IMR-90 (cell line): Measurements from ENCODE around the gene SCLY. TPM values are rescaled to one million over a fixed set of nuclear protein-coding genes. Genes with fewer than 3 reads are reported as not detected.
"Not testable (repeated sequence)": the region's sequence is repeated elsewhere in the genome, so short reads cannot be mapped to it uniquely, and the experiment has no call there.

Experiments used
- ATAC-seq: fragments of 200-7000 bp; cut with Tn5 transposase; 2 replicates; pipeline ENCODE4 v1.9.1; 2020; ENCODE audit warnings: low read depth, mild to moderate bottlenecking, moderate library complexity
- BruUV-seq: library from RNA; stranded (reverse); fragments of 400-500 nt; replicated peaks from 2 replicates; lab custom pipeline; 2021; lab: Mats Ljungman, UMichigan
- CTCF ChIA-PET: fragments of 300-600 bp; formaldehyde crosslinking; extraction: SDS; loops from one replicate; lab custom pipeline; 2021; ENCODE audit warnings: antibody characterized with exemption; lab: Yijun Ruan, JAX
- POLR2A ChIA-PET: fragments of 300-600 bp; sonication (Branson Sonifier 250); formaldehyde crosslinking; loops from one replicate; lab custom pipeline; 2022; ENCODE audit warnings: antibody characterized with exemption; ENCODE audit not compliant: unreplicated experiment; lab: Charles Lee
- DNase-seq: peaks from one replicate; pipeline ENCODE4 v3.0.0; 2013
- H2AFZ ChIP-seq: replicated peaks from 2 replicates; pipeline ENCODE3; 2013; ENCODE audit warnings: low read length, mild to moderate bottlenecking; ENCODE audit not compliant: poor library complexity
- H2AK5ac ChIP-seq: 2 replicates; pipeline ENCODE4 v1.6.1; 2013; ENCODE audit warnings: low read depth, low read length, inconsistent platforms
- H2AK9ac ChIP-seq: replicated peaks from 2 replicates; pipeline ENCODE3; 2013; ENCODE audit warnings: mild to moderate bottlenecking, low read depth, low read length, moderate library complexity; ENCODE audit not compliant: poor library complexity
- H2BK120ac ChIP-seq: 2 replicates; pipeline ENCODE4 v1.6.1; 2013; ENCODE audit warnings: low read depth, low read length, inconsistent platforms
- H2BK15ac ChIP-seq: 3 replicates; pipeline ENCODE4 v1.6.1; 2013; ENCODE audit warnings: low read depth, low read length, inconsistent platforms
- H2BK20ac ChIP-seq: 2 replicates; pipeline ENCODE4 v1.6.1; 2013; ENCODE audit warnings: low read depth, mild to moderate bottlenecking, inconsistent platforms, low read length, moderate library complexity
- H2BK5ac ChIP-seq: 2 replicates; pipeline ENCODE4 v1.6.1; 2013; ENCODE audit warnings: mild to moderate bottlenecking, low read depth, low read length, inconsistent platforms; ENCODE audit not compliant: poor library complexity, severe bottlenecking
- H3K14ac ChIP-seq: replicated peaks from 2 replicates; pipeline ENCODE4 v1.6.1; 2013; ENCODE audit warnings: low read depth, low read length, inconsistent platforms
- H3K18ac ChIP-seq: 2 replicates; pipeline ENCODE4 v1.6.1; 2013; ENCODE audit warnings: low read depth, low read length, control low read depth
- H3K23ac ChIP-seq: 2 replicates; pipeline ENCODE4 v1.6.1; 2013; ENCODE audit warnings: low read depth, low read length, inconsistent platforms
- H3K27ac ChIP-seq: 2 replicates; pipeline ENCODE4 v1.5.1; 2013; ENCODE audit warnings: mild to moderate bottlenecking, control low read depth, low read length; ENCODE audit not compliant: insufficient read depth
- H3K27me3 ChIP-seq: 2 replicates; pipeline ENCODE4 v1.6.1; 2013; ENCODE audit warnings: low read length; ENCODE audit not compliant: control insufficient read depth, insufficient read depth
- H3K36me3 ChIP-seq: 2 replicates; pipeline ENCODE4 v1.6.1; 2013; ENCODE audit warnings: low read length, mixed read lengths; ENCODE audit not compliant: control insufficient read depth, insufficient read depth
- H3K4ac ChIP-seq: 2 replicates; pipeline ENCODE4 v1.6.1; 2013; ENCODE audit warnings: low read depth, low read length, inconsistent platforms
- H3K4me1 ChIP-seq: 2 replicates; pipeline ENCODE4 v1.6.1; 2013; ENCODE audit warnings: low read length, mixed read lengths; ENCODE audit not compliant: control insufficient read depth, insufficient read depth
- H3K4me2 ChIP-seq: 2 replicates; pipeline ENCODE4 v1.6.1; 2013; ENCODE audit warnings: low read depth, mild to moderate bottlenecking, control low read depth, low read length, moderate library complexity
- H3K4me3 ChIP-seq: 2 replicates; pipeline ENCODE4 v1.5.1; 2013; ENCODE audit warnings: low read depth, mild to moderate bottlenecking, control low read depth, low read length, moderate library complexity; ENCODE audit not compliant: insufficient read depth
- H3K56ac ChIP-seq: 2 replicates; pipeline ENCODE4 v1.6.1; 2013; ENCODE audit warnings: low read length, inconsistent platforms; ENCODE audit not compliant: insufficient read depth; ENCODE audit errors: extremely low read depth
- H3K79me1 ChIP-seq, 2 experiments: 2 replicates each; pipeline ENCODE4 v1.6.1; 2013; ENCODE audit warnings: low read length in 2 of 2, inconsistent platforms in 1 of 2, low read depth in 1 of 2
- H3K9ac ChIP-seq: 2 replicates; pipeline ENCODE4 v1.6.1; 2013; ENCODE audit warnings: low read depth, low read length, control low read depth
- H3K9me1 ChIP-seq: 2 replicates; pipeline ENCODE4 v1.6.1; 2013; ENCODE audit warnings: low read length, inconsistent platforms; ENCODE audit not compliant: insufficient read depth
- H3K9me3 ChIP-seq: 2 replicates; pipeline ENCODE4 v1.6.1; 2013; ENCODE audit warnings: low read length; ENCODE audit not compliant: control insufficient read depth, insufficient read depth
- H4K20me1 ChIP-seq: 2 replicates; pipeline ENCODE4 v1.6.1; 2013; ENCODE audit warnings: low read length, inconsistent platforms; ENCODE audit not compliant: insufficient read depth
- H4K5ac ChIP-seq: 2 replicates; pipeline ENCODE4 v1.6.1; 2013; ENCODE audit warnings: mild to moderate bottlenecking, low read depth, low read length, control low read depth
- H4K8ac ChIP-seq, 2 experiments: 2 replicates each; pipeline ENCODE4 v1.6.1; 2013; ENCODE audit warnings: low read depth in 2 of 2, low read length in 2 of 2, control low read depth in 1 of 2, inconsistent platforms in 1 of 2
- H4K91ac ChIP-seq: 2 replicates; pipeline ENCODE4 v1.6.1; 2013; ENCODE audit warnings: low read depth, low read length, inconsistent platforms; ENCODE audit not compliant: insufficient read depth
- WGBS, 2 experiments: methylation state at CpG; one replicate each; pipeline versions ENCODE4 v1.1.5 to v1.1.7; 2013; ENCODE audit warnings: missing lambda C conversion rate in 2 of 2; ENCODE audit not compliant: insufficient read length in 1 of 2; ENCODE audit errors: extremely low coverage in 2 of 2; 5-methylcytosine and 5-hydroxymethylcytosine counted together
- dilution Hi-C: fragments of 300-500 bp; cut with HindIII; formaldehyde crosslinking; loops from one replicate; pipeline ENCODE4 v1.14.3; 2018; ENCODE audit warnings: low sequenced_read_pairs; ENCODE audit not compliant: unreplicated experiment
- in situ Hi-C: fragments of 300-500 bp; cut with MboI; formaldehyde crosslinking; loops from 3 replicates; pipeline ENCODE4 v1.14.3; 2019; ENCODE audit warnings: low sequenced_read_pairs, inconsistent platforms, mixed read lengths
- intact Hi-C: fragments of 100-400 bp; cut with micrococcal nuclease; formaldehyde crosslinking; loops from 2 replicates; pipeline ENCODE4 v1.10.0; 2022
- polyA plus RNA-seq, 3 experiments: library from polyadenylated mRNA; depleted of rRNA; stranded (reverse); fragments of >200 nt; gene quantifications; 2 replicates each; pipeline ENCODE4 v1.2.3, GENCODE V29; 2012; ENCODE audit warnings: low replicate concordance in 1 of 3
- total RNA-seq: library from RNA; depleted of rRNA; stranded (reverse); fragments of >200 nt; gene quantifications from 2 replicates; pipeline ENCODE4 v1.2.3, GENCODE V29; 2012

The SCLY gene
- total and polyA plus RNA-seq, 2 of the 4 experiments (the other 2 are of a cell fraction), result 8.6 to 10.5 TPM

DNA sequence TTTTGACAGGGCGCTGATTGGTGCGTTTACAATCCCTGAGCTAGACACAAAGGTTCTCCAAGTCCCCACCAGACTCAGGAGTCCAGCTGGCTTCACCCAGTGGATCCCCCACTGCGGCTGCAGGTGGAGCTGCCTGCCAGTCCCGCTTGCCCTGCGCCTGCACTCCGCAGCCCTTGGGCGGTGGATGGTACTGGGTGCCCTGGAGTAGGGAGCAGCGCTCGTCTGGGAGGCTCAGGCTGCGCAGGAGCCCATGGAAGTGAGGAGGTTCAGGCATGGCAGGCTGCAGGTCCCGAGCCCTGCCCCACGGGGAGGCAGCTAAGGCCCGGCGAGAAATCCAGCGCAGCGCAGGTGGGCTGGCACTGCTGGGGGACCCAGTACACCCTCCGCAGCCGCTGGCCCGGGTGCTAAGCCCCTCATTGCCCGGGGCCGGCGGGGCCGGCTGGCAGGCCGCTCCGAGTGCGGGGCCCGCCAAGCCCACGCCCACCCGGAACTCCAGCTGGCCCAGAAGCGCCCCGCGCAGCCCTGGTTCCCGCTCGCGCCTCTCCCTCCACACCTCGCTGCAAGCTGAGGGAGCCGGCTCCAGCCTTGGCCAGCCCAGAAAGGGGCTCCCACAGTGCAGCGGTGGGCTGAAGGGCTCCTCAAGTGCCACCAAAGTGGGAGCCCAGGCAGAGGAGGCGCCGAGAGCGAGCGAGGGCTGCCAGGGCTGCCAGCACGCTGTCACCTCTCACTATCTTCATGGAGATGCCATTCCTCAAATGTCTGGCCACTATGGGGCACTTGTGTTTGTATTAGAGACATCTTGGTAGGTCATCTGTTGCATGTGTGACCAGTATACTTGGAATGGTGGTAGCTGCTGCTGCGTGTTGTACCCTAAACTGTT, 2.9 kb upstream of the SCLY start:
- H3K9me1 ChIP-seq, H3K56ac ChIP-seq, H3K23ac ChIP-seq, H3K27ac ChIP-seq, H3K36me3 ChIP-seq, H4K5ac ChIP-seq, H2BK5ac ChIP-seq, POLR2A ChIA-PET, H3K4me1 ChIP-seq, H2AFZ ChIP-seq, H3K18ac ChIP-seq, H2AK5ac ChIP-seq, H3K14ac ChIP-seq, in situ Hi-C loops, CTCF ChIA-PET, intact Hi-C loops, ATAC-seq, H2BK15ac ChIP-seq, H3K9me3 ChIP-seq, H3K4me3 ChIP-seq, H3K4me2 ChIP-seq, H4K20me1 ChIP-seq, BruUV-seq, H2AK9ac ChIP-seq, H4K8ac ChIP-seq, H4K91ac ChIP-seq, H3K27me3 ChIP-seq, DNase-seq, dilution Hi-C loops, H3K4ac ChIP-seq, H2BK20ac ChIP-seq, H2BK120ac ChIP-seq, H3K9ac ChIP-seq: not testable (repeated sequence)
- WGBS, 2 experiments, result 92% methylated on average over 10 of the region's 44 CpGs; no CpG with 5 or more reads in 1 of the 2 experiments
- peaks cover 8 to 25% of the 10 kb centered on the region in 2 experiments for H3K79me1 ChIP-seq
